Renal cortex interstitium (tissue), 11 donors: ENCODE measurements around the gene GNAQ. TPM values are rescaled to one million over a fixed set of nuclear protein-coding genes. Genes with fewer than 3 reads are reported as not detected.

Experiments
- DNase-seq, 11 donors: peaks; one replicate each; pipeline ENCODE4 v3.0.0-alpha.2; 2013; ENCODE audit warnings: low read depth in 9 of 11, low spot score in 4 of 11; ENCODE audit errors: extremely low read depth in 1 of 11
- polyA plus RNA-seq, 3 donors: library from polyadenylated mRNA; unstranded; fragments of 120-200 nt; gene quantifications; one replicate each; pipeline ENCODE4 v1.2.1, GENCODE V29; 2013; ENCODE audit not compliant: insufficient read length in 3 of 3

The GNAQ gene
- polyA plus RNA-seq, 3 donors: 58.9 to 65.1 (median 60.5) TPM

DNA sequence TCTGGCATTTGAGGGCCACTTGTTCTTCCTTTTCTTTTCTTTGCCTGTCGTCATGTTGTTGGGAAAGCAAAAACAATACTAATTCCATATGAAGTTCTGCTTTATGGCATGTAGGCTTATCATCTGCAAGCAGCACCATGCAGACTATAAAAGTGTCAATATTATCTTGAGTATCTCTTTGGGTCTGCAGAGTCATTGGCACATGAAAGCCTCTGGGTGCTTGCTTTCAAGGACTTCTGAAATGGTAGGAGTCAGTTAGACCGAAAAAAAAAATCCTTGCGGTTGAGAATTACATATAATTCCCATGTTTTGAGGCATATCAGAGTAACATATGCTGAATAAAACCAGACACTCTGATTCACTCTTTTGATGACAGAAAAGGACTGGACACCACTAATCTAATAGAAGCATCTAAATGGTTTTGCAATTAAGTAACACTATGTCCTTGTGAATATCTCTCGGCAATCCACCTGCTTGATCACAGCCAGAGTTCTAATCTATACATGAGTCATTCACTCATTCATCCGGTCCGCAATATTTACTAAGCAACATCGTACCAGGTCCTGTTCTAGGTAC is 44.4 kb downstream of the GNAQ start:
- no peak for DNase-seq

DNA sequence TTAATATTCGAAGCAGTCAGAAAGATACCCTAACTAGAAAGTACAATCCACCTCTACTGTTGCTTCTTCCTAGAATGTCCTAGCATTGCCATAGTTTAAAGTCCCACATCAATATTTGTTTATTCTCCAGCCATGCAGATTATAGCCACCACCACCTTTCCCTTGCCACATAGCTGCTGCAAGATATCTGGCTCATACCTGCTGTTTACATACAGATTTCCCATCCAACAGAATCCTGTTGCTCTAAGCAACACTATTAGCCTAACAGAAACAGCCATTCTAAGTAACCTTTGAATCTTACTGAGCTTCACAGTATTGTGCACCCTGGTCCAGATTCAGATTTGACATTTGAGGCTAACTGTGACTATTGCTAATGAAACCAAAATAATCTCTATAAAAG is 45.6 kb downstream of the GNAQ start:
- DNase-seq: no peak

DNA sequence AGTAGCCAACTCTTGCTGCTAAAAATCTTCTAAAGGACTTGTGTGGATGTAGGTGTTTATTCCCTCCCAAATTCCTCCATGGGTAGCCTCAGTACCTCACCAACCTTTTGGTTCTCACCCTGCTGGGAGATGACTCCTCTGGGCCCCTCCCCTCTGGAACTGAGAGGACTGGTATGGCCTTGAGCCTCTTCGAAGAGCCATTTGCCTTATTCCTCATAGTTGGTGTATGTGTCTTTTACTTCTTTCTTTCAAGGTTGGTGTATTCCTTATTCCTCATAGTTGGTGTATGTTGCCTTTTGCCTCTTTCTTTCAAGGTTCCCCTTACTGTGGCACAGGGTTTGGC is 48.3 kb downstream of the GNAQ start:
- no peak for DNase-seq

DNA sequence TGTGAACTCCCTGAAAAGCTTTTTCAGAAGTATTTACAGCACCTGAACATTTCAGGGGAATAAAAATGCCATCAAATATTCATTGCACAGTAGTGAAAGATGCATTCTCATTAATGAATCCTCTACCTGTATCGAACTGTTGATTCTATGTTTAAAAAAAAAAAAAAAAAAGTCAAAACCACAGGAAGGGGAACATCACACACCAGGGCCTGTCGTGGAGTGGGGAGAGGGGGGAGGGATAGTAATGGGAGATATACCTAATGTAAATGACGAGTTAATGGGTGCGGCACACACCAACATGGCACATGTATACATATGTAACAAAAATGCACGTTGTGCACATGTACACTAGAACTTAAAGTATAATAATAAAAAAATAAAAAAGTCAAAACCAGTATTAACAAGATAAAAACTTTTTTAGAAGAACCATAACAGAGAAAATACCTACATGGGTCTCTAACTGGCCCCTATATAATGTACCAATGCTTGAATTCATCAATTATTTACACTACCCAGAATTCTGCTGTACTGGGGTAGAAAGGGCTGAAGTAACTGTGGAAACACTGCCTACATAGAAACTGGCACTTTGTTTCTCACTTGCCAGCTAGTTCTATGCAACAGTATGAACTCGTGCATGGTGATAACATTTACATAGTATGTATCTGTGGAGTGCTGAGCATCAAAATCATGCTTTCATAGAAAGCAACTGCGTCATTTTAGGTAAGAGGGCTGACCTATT is 48.9 kb downstream of the GNAQ start:
- no peak for DNase-seq

GRCh38 chr9:77981907-77982306 is 49.7 kb downstream of the GNAQ start:
- no peak for DNase-seq

GRCh38 chr9:77981332-77981731 is 50.3 kb downstream of the GNAQ start:
- DNase-seq: peak in 1 of 11 donors; percentile 37

GRCh38 chr9:77980622-77981021 is 51.0 kb downstream of the GNAQ start:
- DNase-seq: no peak

DNA sequence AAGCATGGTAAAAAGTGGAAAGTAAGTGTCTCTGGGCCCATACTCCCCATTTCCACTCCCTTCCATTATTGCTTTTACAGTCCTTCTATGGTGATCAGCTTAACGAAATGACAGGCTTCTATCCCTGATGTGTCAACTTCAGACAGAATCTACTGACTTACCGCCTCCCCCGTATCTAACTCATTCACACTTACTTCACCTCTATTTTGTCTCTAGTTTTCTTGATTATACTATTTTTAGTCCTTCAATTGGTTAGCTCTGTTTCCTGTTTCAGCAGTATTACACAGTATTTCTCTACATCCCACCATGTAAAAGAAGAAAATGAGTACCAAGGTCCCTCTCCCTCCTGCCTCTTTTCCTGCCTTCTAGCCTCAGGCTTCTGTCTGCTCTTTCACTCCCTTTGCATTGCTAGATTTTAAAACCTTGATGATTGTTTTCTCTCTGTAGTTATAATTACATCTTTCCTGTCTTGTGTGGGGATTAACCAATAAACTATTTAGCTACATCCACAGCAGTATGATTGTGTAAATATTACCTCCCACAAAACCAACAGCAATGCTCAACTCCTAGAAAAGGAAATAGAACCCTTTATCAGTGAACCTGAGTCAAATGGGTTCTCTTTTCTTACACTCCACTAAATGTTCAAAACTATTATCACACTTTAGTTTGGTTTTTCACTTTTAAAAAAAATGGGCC is 53.4 kb downstream of the GNAQ start:
- no peak for DNase-seq

- no peak for DNase-seq
Measured at GRCh38 chr9:77977210-77977611, 54.4 kb downstream of the GNAQ start.

- DNase-seq: no peak
Measured at GRCh38 chr9:77975806-77976205, 55.8 kb downstream of the GNAQ start.

- DNase-seq: no peak
Measured at GRCh38 chr9:77975036-77975435, 56.6 kb downstream of the GNAQ start.

- no peak for DNase-seq
Measured at GRCh38 chr9:77974434-77974833, 57.2 kb downstream of the GNAQ start.

DNA sequence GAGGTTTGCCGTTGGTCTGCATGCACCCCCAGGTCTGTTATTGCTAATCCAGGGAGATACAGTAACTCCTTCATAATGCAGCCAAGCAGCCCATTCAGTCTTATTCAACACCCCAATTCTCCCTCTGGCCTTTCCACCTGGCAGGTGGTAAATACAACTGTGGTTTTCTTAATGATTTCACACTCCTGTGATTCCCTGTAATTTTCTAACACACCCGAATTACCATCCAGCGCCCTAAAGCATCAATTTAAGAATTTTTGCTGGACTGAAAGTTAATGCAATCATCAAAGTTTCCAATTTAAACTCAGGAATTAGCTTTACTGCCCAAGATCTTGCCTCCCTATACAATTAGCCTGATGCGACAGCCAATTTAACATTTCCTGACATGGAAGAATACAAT is 62.5 kb downstream of the GNAQ start:
- DNase-seq: no peak

DNA sequence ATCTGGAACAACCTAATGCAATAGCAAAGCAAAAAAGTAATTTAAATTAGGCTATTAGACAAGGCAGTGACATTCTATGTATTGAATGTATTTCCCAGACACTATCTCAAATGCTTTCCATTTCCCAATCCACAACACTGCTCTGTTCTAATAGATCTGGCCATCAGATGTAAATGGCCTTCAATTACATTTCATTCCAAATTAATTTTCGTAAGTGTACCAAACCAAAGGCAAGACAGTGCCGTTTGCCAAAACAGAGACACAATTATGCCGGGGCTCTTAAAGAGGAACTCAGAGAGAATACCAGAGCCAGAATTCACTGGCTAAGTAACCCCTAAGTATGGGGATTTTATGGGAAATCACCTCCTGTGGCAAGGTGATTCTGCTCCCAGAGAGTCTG is 63.1 kb downstream of the GNAQ start:
- DNase-seq: no peak

DNA sequence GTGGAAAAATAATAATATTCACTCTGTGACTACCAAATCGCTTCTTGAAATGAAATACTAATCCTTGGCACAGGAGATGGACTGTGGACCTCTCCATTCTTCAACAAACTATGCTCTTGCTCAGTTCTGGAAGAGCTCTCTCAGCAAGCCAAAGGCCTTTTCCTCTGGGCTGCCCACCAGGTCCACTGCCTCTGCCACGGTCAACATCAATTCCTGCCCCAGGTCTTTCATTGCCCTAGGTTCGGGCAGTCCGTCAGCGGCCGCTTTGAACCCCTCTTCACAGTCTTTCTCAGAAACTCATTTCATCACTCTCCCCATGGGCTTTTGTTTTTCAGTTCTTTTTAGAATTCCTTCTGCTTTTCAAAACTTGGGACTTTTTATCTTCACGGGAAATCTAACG is 64.9 kb downstream of the GNAQ start:
- no peak for DNase-seq

DNA sequence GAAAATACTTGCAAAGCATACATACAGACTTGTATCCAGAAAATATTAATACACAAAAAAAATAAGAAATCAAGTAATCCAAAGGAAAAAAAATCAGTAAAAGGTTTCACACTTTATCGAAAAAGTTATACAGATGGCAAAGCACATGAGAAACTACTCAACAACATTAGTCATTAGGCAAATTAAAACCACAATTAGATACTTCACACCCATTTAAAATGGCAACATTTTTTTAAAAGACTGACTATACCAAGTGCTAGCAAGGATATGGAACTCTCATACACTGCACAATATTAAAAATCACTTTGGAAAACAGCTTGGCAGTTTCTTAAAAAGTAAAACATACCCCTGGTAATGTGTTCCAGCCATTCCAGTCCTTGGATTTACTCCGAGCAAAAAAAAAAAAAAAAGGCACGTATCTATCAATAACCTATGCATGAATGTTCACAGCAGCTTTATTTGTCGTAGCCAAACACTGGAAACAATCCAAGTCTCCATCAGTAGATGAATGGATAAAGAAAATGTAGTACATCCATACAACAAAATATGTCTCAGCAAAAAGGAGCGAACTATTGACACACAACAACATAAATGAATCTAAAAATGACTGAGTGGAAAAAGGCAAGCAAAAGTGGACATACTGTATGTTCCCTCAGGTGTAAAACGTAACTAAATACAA is 66.0 kb downstream of the GNAQ start:
- no peak for DNase-seq

GRCh38 chr9:77964258-77964657 is 67.4 kb downstream of the GNAQ start:
- no peak for DNase-seq

- DNase-seq: peak in 2 of 11 donors; percentile 13 to 33
Measured at GRCh38 chr9:77961541-77961940, 70.1 kb downstream of the GNAQ start.

DNA sequence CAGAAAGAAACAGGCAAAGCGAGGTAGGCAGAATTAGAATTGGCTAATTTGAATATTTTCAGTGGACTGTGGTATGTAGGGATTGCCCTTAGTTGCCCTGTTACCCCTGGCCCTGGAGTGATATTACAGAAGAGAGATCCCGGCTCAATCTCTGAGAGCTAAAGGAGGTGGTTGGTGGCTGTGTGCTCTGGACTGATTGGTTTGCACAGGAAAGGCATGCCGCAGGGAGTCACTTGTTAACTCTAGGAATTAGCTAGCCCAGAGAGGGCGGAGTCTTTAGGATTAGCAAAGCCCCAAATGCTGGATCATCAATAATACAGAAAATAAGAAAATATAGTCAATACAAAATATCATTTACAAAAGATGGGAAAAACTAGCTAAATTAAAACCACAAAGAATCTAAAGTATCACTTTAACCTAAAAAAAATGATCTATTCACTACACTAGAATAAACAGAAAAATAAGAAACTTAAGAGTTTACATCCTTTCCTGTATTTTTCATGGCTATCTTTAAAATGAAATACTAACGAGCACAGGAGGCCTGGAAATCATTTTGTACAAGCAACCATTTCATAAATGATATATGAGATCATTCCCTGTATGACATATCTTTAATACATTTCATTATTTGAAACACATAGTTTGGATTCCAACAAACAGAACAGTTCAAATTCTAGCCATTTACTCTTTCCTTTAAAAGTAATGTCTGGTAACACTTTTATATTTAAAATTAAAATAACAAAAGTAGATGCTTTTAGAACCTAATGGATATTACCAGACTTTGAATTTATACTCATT is 71.1 kb downstream of the GNAQ start:
- no peak for DNase-seq
